H9 (cell line): ENCODE measurements around the gene CDR2L. TPM values are rescaled to one million over a fixed set of nuclear protein-coding genes. Genes with fewer than 3 reads are reported as not detected.

ENCODE experiments used
- DNase-seq: peaks from one replicate; pipeline ENCODE4 v3.0.0-alpha.2; 2017
- H2AFZ ChIP-seq: one replicate; pipeline ENCODE4 v1.6.1; 2013; ENCODE audit warnings: mild to moderate bottlenecking, low read length, control low read depth, moderate library complexity
- H2AK5ac ChIP-seq: 2 replicates; pipeline ENCODE4 v1.6.1; 2013; ENCODE audit warnings: low read length, control low read depth, mixed read lengths; ENCODE audit not compliant: insufficient read length
- H2BK120ac ChIP-seq: one replicate; pipeline ENCODE4 v1.6.1; 2013; ENCODE audit warnings: low read depth, mild to moderate bottlenecking, low read length, control low read depth, inconsistent platforms; ENCODE audit not compliant: poor library complexity, severe bottlenecking
- H2BK12ac ChIP-seq: 2 replicates; pipeline ENCODE4 v1.6.1; 2013; ENCODE audit warnings: low read length, control low read depth, mixed read lengths, low read depth; ENCODE audit not compliant: insufficient read length
- H2BK15ac ChIP-seq: 2 replicates; pipeline ENCODE4 v1.6.1; 2013; ENCODE audit warnings: low read depth, low read length, control low read depth
- H2BK20ac ChIP-seq: one replicate; pipeline ENCODE4 v1.6.1; 2013; ENCODE audit warnings: low read depth, mild to moderate bottlenecking, low read length, control low read depth, inconsistent platforms; ENCODE audit not compliant: poor library complexity, severe bottlenecking
- H2BK5ac ChIP-seq: 2 replicates; pipeline ENCODE4 v1.6.1; 2013; ENCODE audit warnings: low read length, control low read depth, mixed read lengths; ENCODE audit not compliant: insufficient read length
- H3K14ac ChIP-seq: 2 replicates; pipeline ENCODE4 v1.6.1; 2013; ENCODE audit warnings: low read length, control low read depth; ENCODE audit not compliant: insufficient read depth
- H3K18ac ChIP-seq: 2 replicates; pipeline ENCODE4 v1.6.1; 2013; ENCODE audit warnings: low read depth, mild to moderate bottlenecking, mixed read lengths, low read length, control low read depth; ENCODE audit not compliant: insufficient read length
- H3K23ac ChIP-seq: 2 replicates; pipeline ENCODE4 v1.6.1; 2013; ENCODE audit warnings: low read length, control low read depth, mixed read lengths, low read depth; ENCODE audit not compliant: insufficient read length
- H3K23me2 ChIP-seq: 2 replicates; pipeline ENCODE4 v1.6.1; 2013; ENCODE audit warnings: low read depth, mild to moderate bottlenecking, mixed read lengths, low read length, control low read depth; ENCODE audit not compliant: insufficient read length, poor library complexity, severe bottlenecking
- H3K27ac ChIP-seq: 2 replicates; pipeline ENCODE4 v1.5.1; 2013; ENCODE audit warnings: low read length, control low read depth, mixed read lengths, low read depth; ENCODE audit not compliant: insufficient read length
- H3K27me3 ChIP-seq: 2 replicates; pipeline ENCODE4 v1.6.1; 2013; ENCODE audit warnings: low read length, control low read depth, inconsistent platforms; ENCODE audit not compliant: insufficient read depth
- H3K4ac ChIP-seq: 2 replicates; pipeline ENCODE4 v1.6.1; 2013; ENCODE audit warnings: low read depth, mild to moderate bottlenecking, control low read depth, inconsistent platforms, low read length, moderate library complexity
- H3K4me1 ChIP-seq: 2 replicates; pipeline ENCODE4 v1.6.1; 2013; ENCODE audit warnings: low read length, control low read depth, inconsistent platforms; ENCODE audit not compliant: insufficient read depth
- H3K4me2 ChIP-seq: 2 replicates; pipeline ENCODE4 v1.6.1; 2013; ENCODE audit warnings: low read length, control low read depth, mixed read lengths; ENCODE audit not compliant: insufficient read length, insufficient read depth
- H3K56ac ChIP-seq: 2 replicates; pipeline ENCODE4 v1.6.1; 2013; ENCODE audit warnings: low read depth, mild to moderate bottlenecking, mixed read lengths, low read length, control low read depth; ENCODE audit not compliant: insufficient read length
- H3K79me1 ChIP-seq: 2 replicates; pipeline ENCODE4 v1.6.1; 2013; ENCODE audit warnings: low read depth, mild to moderate bottlenecking, moderate library complexity, low read length, control low read depth, inconsistent platforms; ENCODE audit not compliant: insufficient read depth, poor library complexity, severe bottlenecking
- H3K79me2 ChIP-seq: 2 replicates; pipeline ENCODE4 v1.6.1; 2013; ENCODE audit warnings: low read length, control low read depth, inconsistent platforms; ENCODE audit not compliant: insufficient read depth
- H3K9ac ChIP-seq: 2 replicates; pipeline ENCODE4 v1.6.1; 2013; ENCODE audit warnings: low read length, control low read depth, mixed read lengths; ENCODE audit not compliant: insufficient read length; ENCODE audit errors: extremely low read depth
- H3K9me3 ChIP-seq: one replicate; pipeline ENCODE4 v1.6.1; 2013; ENCODE audit warnings: low read depth, low read length, inconsistent platforms; ENCODE audit not compliant: control insufficient read depth
- H3T11ph ChIP-seq: one replicate; pipeline ENCODE4 v1.6.1; 2013; ENCODE audit warnings: mild to moderate bottlenecking, low read length, control low read depth, inconsistent platforms
- H4K20me1 ChIP-seq: one replicate; pipeline ENCODE4 v1.6.1; 2013; ENCODE audit not compliant: control insufficient read depth, insufficient read length, insufficient read depth
- H4K5ac ChIP-seq: 2 replicates; pipeline ENCODE4 v1.6.1; 2013; ENCODE audit warnings: low read depth, mild to moderate bottlenecking, mixed read lengths, low read length, control low read depth; ENCODE audit not compliant: insufficient read length
- H4K8ac ChIP-seq: replicated peaks from 2 replicates; pipeline ENCODE4 v1.6.1; 2013; ENCODE audit warnings: low read length, control low read depth, mixed read lengths, low read depth; ENCODE audit not compliant: insufficient read length
- H4K91ac ChIP-seq: 2 replicates; pipeline ENCODE4 v1.6.1; 2013; ENCODE audit warnings: low read depth, mild to moderate bottlenecking, moderate library complexity, mixed read lengths, low read length, control low read depth; ENCODE audit not compliant: insufficient read length
- H3K27ac Mint-ChIP-seq, 3 experiments: 2 replicates in 2 of 3; 3 replicates in 1 of 3; pipeline ENCODE4 v1.8.0; 2020 to 2021; ENCODE audit warnings: mixed read lengths in 3 of 3, mild to moderate bottlenecking in 1 of 3, moderate library complexity in 1 of 3
- H3K27me3 Mint-ChIP-seq: 2 replicates; pipeline ENCODE4 v1.8.0; 2021; ENCODE audit warnings: low read depth, mild to moderate bottlenecking, moderate library complexity, mixed read lengths
- H3K36me3 Mint-ChIP-seq, 3 experiments: 2 replicates in 2 of 3; 3 replicates in 1 of 3; pipeline ENCODE4 v1.8.0; 2020 to 2021; ENCODE audit warnings: low read depth in 3 of 3, mixed read lengths in 3 of 3; ENCODE audit not compliant: insufficient read depth in 1 of 3
- H3K4me1 Mint-ChIP-seq, 2 experiments: 2 replicates each; pipeline ENCODE4 v1.8.0; 2020; ENCODE audit warnings: mixed read lengths in 2 of 2
- H3K4me3 Mint-ChIP-seq, 2 experiments: 2 replicates in 1 of 2; 3 replicates in 1 of 2; pipeline ENCODE4 v1.8.0; 2020 to 2021; ENCODE audit warnings: mild to moderate bottlenecking in 2 of 2, mixed read lengths in 2 of 2, moderate library complexity in 1 of 2
- H3K9me3 Mint-ChIP-seq, 2 experiments: 2 replicates in 1 of 2; 3 replicates in 1 of 2; pipeline ENCODE4 v1.8.0; 2020; ENCODE audit warnings: mild to moderate bottlenecking in 2 of 2, mixed read lengths in 2 of 2, moderate library complexity in 1 of 2
- CTCF ChIP-seq: fragments of 200-600 bp; sonication (generic); conservative IDR thresholded peaks from 3 replicates; pipeline ENCODE4 v1.8.0; 2021; ENCODE audit warnings: antibody characterized with exemption, mild to moderate bottlenecking
- WGBS: extraction: QIAGEN DNeasy Blood & Tissue Kit; methylation state at CpG from one replicate; pipeline ENCODE4 v1.1.7; 2013; ENCODE audit warnings: missing lambda C conversion rate, low lambda C conversion rate, mixed read lengths; ENCODE audit not compliant: insufficient read length; ENCODE audit errors: extremely low coverage; 5-methylcytosine and 5-hydroxymethylcytosine counted together
- total RNA-seq: library from RNA; stranded (reverse); gene quantifications from 2 replicates; pipeline ENCODE4 v1.2.1, GENCODE V29; 2021

Gene CDR2L
- total RNA-seq, 1 experiment from 2014 or later, result 23.3 TPM

- no peak within 1 kb of the TSS for H3K23ac ChIP-seq
- TF ChIP-seq CTCF, result peak; percentile 55
- H4K5ac ChIP-seq, result peak within 1 kb of the TSS; percentile 91
- H2AFZ ChIP-seq, result no peak within 1 kb of the TSS
- peaks cover 1% of the 10 kb centered on the region for H3K27me3 Mint-ChIP-seq
- WGBS, result no CpG with 5 or more reads among the region's 63 CpGs
- peak within 1 kb of the TSS; percentile 100 for H3K18ac ChIP-seq
- no peak within 1 kb of the TSS for H2BK5ac ChIP-seq
- H2BK15ac ChIP-seq, result no peak within 1 kb of the TSS; the same call in 1 of the 2 replicates
- H3K9me3 Mint-ChIP-seq, result no peaks in the 10 kb centered on the region
- peak within 1 kb of the TSS; percentile 87 for H3K4me3 Mint-ChIP-seq
- H3T11ph ChIP-seq, result no peak within 1 kb of the TSS
- peaks cover 6 to 16% (median 9%) of the 10 kb centered on the region in 3 experiments; a peak in 4 of 7 replicates for H3K36me3 Mint-ChIP-seq
- H2BK120ac ChIP-seq, result peak within 1 kb of the TSS; percentile 54
- H2BK12ac ChIP-seq, result peak within 1 kb of the TSS; percentile 43
- H2AK5ac ChIP-seq, result no peak within 1 kb of the TSS
- H3K4me2 ChIP-seq, result peak within 1 kb of the TSS; percentile 97
- H3K27ac ChIP-seq, result peak within 1 kb of the TSS; percentile 63
- H4K8ac ChIP-seq, result no peak within 1 kb of the TSS
- no peaks in the 10 kb centered on the region for H3K79me1 ChIP-seq
- H3K79me2 ChIP-seq, result no peaks in the 10 kb centered on the region
- DNase-seq, result peak; percentile 97
- H3K4ac ChIP-seq, result peak within 1 kb of the TSS; percentile 27; the same call in 1 of the 2 replicates
- H3K23me2 ChIP-seq, result peaks cover 10% of the 10 kb centered on the region
- no peak within 1 kb of the TSS for H2BK20ac ChIP-seq
- no peaks in the 10 kb centered on the region for H3K27me3 ChIP-seq
- peak within 1 kb of the TSS; percentile 99 for H3K14ac ChIP-seq
- H4K20me1 ChIP-seq, result no peaks in the 10 kb centered on the region
- no peak within 1 kb of the TSS for H4K91ac ChIP-seq
- H3K27ac Mint-ChIP-seq, result peak within 1 kb of the TSS; percentile 91 to 98 (median 96)
- H3K4me1 ChIP-seq, result no peaks in the 10 kb centered on the region; the same call in 1 of the 2 replicates
- peak within 1 kb of the TSS; percentile 95 for H3K9ac ChIP-seq
- H3K9me3 ChIP-seq, result no peaks in the 10 kb centered on the region
- peaks cover 23 to 25% of the 10 kb centered on the region in 2 experiments for H3K4me1 Mint-ChIP-seq
- H3K56ac ChIP-seq, result no peak within 1 kb of the TSS
Observed at GRCh38 chr17:75012346-75013091, 25.1 kb downstream of the CDR2L start, which contains the start of gene MRPL58. Gene MRPL58 (plus strand): TSS chr17:75012670. CDS start chr17:75012687, 17 bp downstream.
